HL-60/S4 treated with retinoic acid at 250 ng/mL for 4 days and 3 days (cell line): ENCODE measurements around the gene DDX10.

ENCODE experiments used
- in situ Hi-C: fragments of 300-500 bp; cut with MboI; formaldehyde crosslinking; loops from 2 replicates; pipeline ENCODE4 v1.7.0; 2022; ENCODE audit warnings: low sequenced_read_pairs

Gene DDX10

GRCh38 chr11:108865406-108865805, 200.5 kb downstream of the DDX10 start:
- in situ Hi-C loops = no loop called here

- in situ Hi-C loops = no loop called here
Observed at GRCh38 chr11:108866781-108867180, 201.9 kb downstream of the DDX10 start.

- in situ Hi-C loops = no loop called here
Observed at GRCh38 chr11:108870373-108871020, 205.6 kb downstream of the DDX10 start.

- in situ Hi-C loops = no loop called here
Observed at GRCh38 chr11:108871152-108871551, 206.3 kb downstream of the DDX10 start.

- in situ Hi-C loops = no loop called here
Observed at GRCh38 chr11:108871867-108872266, 207.0 kb downstream of the DDX10 start.

GRCh38 chr11:108872781-108873291, 208.0 kb downstream of the DDX10 start:
- in situ Hi-C loops = no loop called here

GRCh38 chr11:108873310-108873709, 208.4 kb downstream of the DDX10 start:
- in situ Hi-C loops = no loop called here

GRCh38 chr11:108873941-108874340, 209.1 kb downstream of the DDX10 start:
- in situ Hi-C loops = no loop called here

GRCh38 chr11:108875134-108875533, 210.3 kb downstream of the DDX10 start:
- in situ Hi-C loops = no loop called here

GRCh38 chr11:108877178-108877577, 212.3 kb downstream of the DDX10 start:
- in situ Hi-C loops = no loop called here

- in situ Hi-C loops = no loop called here
Observed at GRCh38 chr11:108880510-108880909, 215.6 kb downstream of the DDX10 start.

GRCh38 chr11:108881131-108881530, 216.3 kb downstream of the DDX10 start:
- in situ Hi-C loops = no loop called here

GRCh38 chr11:108882211-108882831, 217.5 kb downstream of the DDX10 start:
- in situ Hi-C loops = no loop called here

- in situ Hi-C loops = no loop called here
Observed at GRCh38 chr11:108886005-108886659, 221.3 kb downstream of the DDX10 start.

GRCh38 chr11:108886660-108887009, 221.8 kb downstream of the DDX10 start:
- in situ Hi-C loops = no loop called here

GRCh38 chr11:108887436-108888238, 222.8 kb downstream of the DDX10 start:
- in situ Hi-C loops = no loop called here

GRCh38 chr11:108890482-108891105, 225.7 kb downstream of the DDX10 start:
- in situ Hi-C loops = no loop called here

GRCh38 chr11:108891143-108891542, 226.3 kb downstream of the DDX10 start:
- in situ Hi-C loops = no loop called here

- in situ Hi-C loops = no loop called here
Observed at GRCh38 chr11:108891909-108892511, 227.1 kb downstream of the DDX10 start.
